Calu3 (cell line): ENCODE data around the gene MEX3D. TPM values are rescaled to one million over a fixed set of nuclear protein-coding genes. Genes with fewer than 3 reads are reported as not detected.
"Not testable (repeated sequence)": the region's sequence is repeated elsewhere in the genome, so short reads cannot be mapped to it uniquely, and the experiment has no call there.

Source experiments
- BruUV-seq: library from RNA; stranded (reverse); fragments of 400-500 nt; replicated peaks from 2 replicates; lab custom pipeline; 2021; lab: Mats Ljungman, UMichigan
- CTCF ChIA-PET: fragments of 300-600 bp; sonication (Branson Sonifier 250); formaldehyde crosslinking; loops from one replicate; lab custom pipeline; 2022; ENCODE audit warnings: antibody characterized with exemption; lab: Charles Lee
- DNase-seq: peaks from one replicate; pipeline ENCODE4 v3.0.0; 2022
- H3K27ac Mint-ChIP-seq: one replicate; pipeline ENCODE4 v1.8.0; 2022; ENCODE audit warnings: mixed read lengths; ENCODE audit not compliant: unreplicated experiment
- H3K27me3 Mint-ChIP-seq: one replicate; pipeline ENCODE4 v1.8.0; 2022; ENCODE audit warnings: mixed read lengths; ENCODE audit not compliant: unreplicated experiment
- H3K36me3 Mint-ChIP-seq: one replicate; pipeline ENCODE4 v1.8.0; 2022; ENCODE audit warnings: mild to moderate bottlenecking, moderate library complexity, mixed read lengths; ENCODE audit not compliant: insufficient read depth, unreplicated experiment
- H3K4me1 Mint-ChIP-seq: one replicate; pipeline ENCODE4 v1.8.0; 2022; ENCODE audit warnings: mild to moderate bottlenecking, low read depth, mixed read lengths; ENCODE audit not compliant: unreplicated experiment
- H3K4me3 Mint-ChIP-seq: one replicate; pipeline ENCODE4 v1.8.0; 2022; ENCODE audit warnings: mild to moderate bottlenecking, low read depth, moderate library complexity, mixed read lengths; ENCODE audit not compliant: unreplicated experiment
- H3K9me3 Mint-ChIP-seq: one replicate; pipeline ENCODE4 v1.8.0; 2022; ENCODE audit warnings: low read depth, mixed read lengths; ENCODE audit not compliant: unreplicated experiment
- CTCF ChIP-seq: fragments of 200-600 bp; IDR thresholded peaks from one replicate; pipeline ENCODE4 v1.8.0; 2022; ENCODE audit warnings: antibody characterized with exemption; ENCODE audit not compliant: unreplicated experiment
- intact Hi-C: fragments of 100-400 bp; cut with micrococcal nuclease; formaldehyde crosslinking; loops from one replicate; pipeline ENCODE4 v1.10.0; 2022; ENCODE audit not compliant: unreplicated experiment
- total RNA-seq: library from RNA; stranded (reverse); gene quantifications from 2 replicates; pipeline ENCODE4 v1.2.3, GENCODE V29; 2022

Gene MEX3D
- total RNA-seq, 1 experiment from 2014 or later = 41.4 TPM

GRCh38 chr19:1540365-1540925 is 27.7 kb downstream of the MEX3D start:
- Mint-ChIP-seq H3K27ac (no peak overlapping the region), H3K4me1 (no peaks in the 10 kb centered on the region), H3K9me3 (no peaks in the 10 kb centered on the region), H3K27me3 (no peaks in the 10 kb centered on the region), H3K4me3 (no peak overlapping the region), H3K36me3 (no peaks in the 10 kb centered on the region)
- intact Hi-C loops = no loop called here
- no peak for DNase-seq
- CTCF ChIA-PET = no interaction called here
- BruUV-seq = no TSS peak
- no peak for TF ChIP-seq CTCF

GRCh38 chr19:1539749-1540148 is 28.4 kb downstream of the MEX3D start:
- H3K27ac Mint-ChIP-seq, DNase-seq, intact Hi-C loops, BruUV-seq, H3K9me3 Mint-ChIP-seq, CTCF ChIA-PET, H3K36me3 Mint-ChIP-seq, H3K4me3 Mint-ChIP-seq, H3K4me1 Mint-ChIP-seq, H3K27me3 Mint-ChIP-seq: not testable (repeated sequence)

GRCh38 chr19:1538978-1539377 is 29.1 kb downstream of the MEX3D start:
- no peak for DNase-seq
- TF ChIP-seq CTCF = no peak
- peaks cover under 1% of the 10 kb centered on the region for H3K27me3 Mint-ChIP-seq
- H3K27ac Mint-ChIP-seq = no peak overlapping the region
- H3K4me3 Mint-ChIP-seq = no peak overlapping the region
- H3K36me3 Mint-ChIP-seq = no peaks in the 10 kb centered on the region
- intact Hi-C loops = no loop called here
- no peaks in the 10 kb centered on the region for H3K4me1 Mint-ChIP-seq
- CTCF ChIA-PET = interaction anchor here (0.7 kb wide), 1 partner anchor 9 kb away, joined by 3 read pairs; no protein-coding TSS in a partner anchor
- BruUV-seq = no TSS peak
- H3K9me3 Mint-ChIP-seq = no peaks in the 10 kb centered on the region

- H3K27ac Mint-ChIP-seq, H3K9me3 Mint-ChIP-seq, BruUV-seq, H3K4me3 Mint-ChIP-seq, H3K4me1 Mint-ChIP-seq, H3K36me3 Mint-ChIP-seq, DNase-seq, intact Hi-C loops: not testable (repeated sequence)
- CTCF ChIA-PET = interaction anchor here (0.7 kb wide), 1 partner anchor 8 kb away, joined by 6 read pairs; no protein-coding TSS in a partner anchor
- H3K27me3 Mint-ChIP-seq = peaks cover 14% of the 10 kb centered on the region
These were observed 32.4 kb downstream of the MEX3D start for GRCh38 chr19:1535699-1536098.

GRCh38 chr19:1534972-1535371 is 33.2 kb downstream of the MEX3D start:
- Mint-ChIP-seq H3K27ac (no peak overlapping the region), H3K9me3 (no peaks in the 10 kb centered on the region), H3K36me3 (no peaks in the 10 kb centered on the region), H3K4me3 (no peak overlapping the region), H3K27me3 (peaks cover 21% of the 10 kb centered on the region), H3K4me1 (no peaks in the 10 kb centered on the region)
- intact Hi-C loops = no loop called here
- no peak for TF ChIP-seq CTCF
- BruUV-seq = no TSS peak
- DNase-seq = no peak
- CTCF ChIA-PET = no interaction called here
